C1 segment of cervical spinal cord (tissue), 14 donors: ENCODE measurements around the gene TMEM184A.
A peak's percentile ranks its signal among the peaks of the same experiment; 100 is the strongest.

Source experiments
- DNase-seq, 14 donors: peaks; one replicate each; lab custom pipeline; 2025; lab: John Stamatoyannopoulos, UW

TMEM184A gene

DNA sequence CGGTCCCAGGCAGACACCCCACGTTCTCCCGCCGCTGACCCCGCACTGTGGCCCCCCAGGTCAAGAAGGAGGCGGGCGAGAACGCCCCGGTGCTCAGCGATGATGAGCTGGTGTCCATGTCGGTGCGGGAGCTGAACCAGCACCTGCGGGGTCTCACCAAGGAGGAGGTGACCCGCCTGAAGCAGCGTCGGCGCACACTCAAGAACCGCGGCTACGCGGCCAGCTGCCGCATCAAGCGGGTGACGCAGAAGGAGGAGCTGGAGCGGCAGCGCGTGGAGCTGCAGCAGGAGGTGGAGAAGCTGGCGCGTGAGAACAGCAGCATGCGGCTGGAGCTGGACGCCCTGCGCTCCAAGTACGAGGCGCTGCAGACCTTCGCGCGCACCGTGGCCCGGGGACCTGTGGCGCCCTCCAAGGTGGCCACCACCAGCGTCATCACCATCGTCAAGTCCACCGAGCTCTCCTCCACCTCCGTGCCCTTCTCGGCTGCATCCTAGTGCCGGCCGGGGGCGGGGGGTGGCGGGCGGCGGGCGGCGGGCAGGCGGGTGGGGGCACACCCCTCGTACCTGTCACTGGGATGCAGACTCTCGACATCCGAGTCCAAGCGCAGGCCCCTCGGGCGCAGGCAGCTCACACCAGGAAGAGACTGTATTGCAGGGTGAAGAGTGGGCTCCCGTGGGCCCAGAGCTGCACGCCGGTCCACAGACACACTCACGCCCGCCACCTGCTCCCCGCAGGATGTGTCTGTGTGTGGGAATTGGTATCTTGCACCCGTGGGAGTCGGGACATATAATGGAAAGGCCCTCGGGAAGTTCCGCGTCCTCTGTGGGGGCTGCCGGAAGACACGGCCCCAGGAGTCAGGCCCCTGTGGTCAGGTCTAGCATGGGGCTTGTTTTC is 15.9 kb downstream of the TMEM184A start:
- no peak for DNase-seq

DNA sequence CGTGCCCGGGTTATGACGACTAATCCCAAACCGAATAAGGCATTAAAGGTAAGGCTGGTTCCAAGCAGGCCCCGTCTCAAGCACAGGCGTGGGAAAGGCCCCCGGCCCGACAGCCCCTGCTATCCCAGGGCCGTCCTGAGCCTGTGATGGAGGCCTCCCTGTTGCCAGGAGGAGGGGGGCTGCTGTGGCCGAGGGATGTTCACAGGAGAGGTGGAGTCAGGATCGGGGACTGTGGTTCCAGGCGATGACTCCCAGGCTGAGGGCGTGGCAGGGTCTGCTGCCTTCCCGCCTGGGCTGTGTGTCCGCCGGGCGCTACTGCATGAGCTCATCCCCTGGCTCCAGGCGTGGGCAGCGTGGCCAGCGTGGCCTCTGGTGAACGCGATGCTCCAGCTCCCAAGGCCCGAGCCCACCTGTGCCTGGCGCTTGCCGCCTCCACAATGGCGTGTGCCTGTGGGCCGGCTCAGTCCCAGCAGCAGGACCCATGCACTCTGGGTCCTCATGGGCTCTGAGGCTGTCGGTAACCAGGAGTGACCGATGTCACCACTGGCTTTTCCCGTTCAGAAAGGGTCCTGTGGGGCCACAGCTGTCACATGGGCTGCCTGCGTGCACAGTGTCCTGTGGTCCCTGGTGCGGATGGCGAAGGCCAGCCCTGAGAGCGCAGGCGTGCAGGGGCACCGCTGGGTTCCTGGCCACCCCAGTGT is 16.7 kb downstream of the TMEM184A start:
- no peak for DNase-seq

DNA sequence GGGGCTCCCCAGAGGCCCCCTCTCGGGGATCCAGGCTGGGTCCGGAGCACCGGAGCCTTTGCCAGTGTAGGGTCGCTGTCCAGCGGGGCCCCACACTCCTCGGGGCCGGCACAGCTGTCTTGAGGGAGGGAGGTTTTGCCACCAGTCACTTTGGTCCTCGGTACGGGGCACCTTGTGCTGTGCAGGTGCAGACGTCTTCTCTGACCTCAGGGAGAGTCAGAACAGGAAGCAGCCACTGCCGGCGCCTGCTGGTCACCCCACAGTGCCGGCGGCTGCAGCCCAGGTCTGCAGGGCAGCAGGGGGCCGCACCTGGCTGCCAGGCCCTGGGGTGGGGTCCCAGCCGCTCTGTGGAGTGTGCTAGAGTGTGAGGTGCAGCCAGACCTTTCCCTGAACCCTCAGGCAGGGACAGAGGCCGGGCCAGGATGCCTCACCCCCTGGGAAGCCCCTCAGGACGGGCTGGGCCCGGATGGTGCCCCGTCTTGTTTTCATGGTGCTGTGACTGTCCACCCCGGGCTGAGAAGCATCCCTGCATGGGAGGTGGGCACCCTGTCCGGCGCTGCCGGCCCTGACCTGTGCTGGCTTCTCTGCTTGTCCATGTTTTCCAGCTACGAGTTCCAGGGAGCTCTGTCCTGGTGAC is 17.3 kb downstream of the TMEM184A start:
- no peak for DNase-seq

DNA sequence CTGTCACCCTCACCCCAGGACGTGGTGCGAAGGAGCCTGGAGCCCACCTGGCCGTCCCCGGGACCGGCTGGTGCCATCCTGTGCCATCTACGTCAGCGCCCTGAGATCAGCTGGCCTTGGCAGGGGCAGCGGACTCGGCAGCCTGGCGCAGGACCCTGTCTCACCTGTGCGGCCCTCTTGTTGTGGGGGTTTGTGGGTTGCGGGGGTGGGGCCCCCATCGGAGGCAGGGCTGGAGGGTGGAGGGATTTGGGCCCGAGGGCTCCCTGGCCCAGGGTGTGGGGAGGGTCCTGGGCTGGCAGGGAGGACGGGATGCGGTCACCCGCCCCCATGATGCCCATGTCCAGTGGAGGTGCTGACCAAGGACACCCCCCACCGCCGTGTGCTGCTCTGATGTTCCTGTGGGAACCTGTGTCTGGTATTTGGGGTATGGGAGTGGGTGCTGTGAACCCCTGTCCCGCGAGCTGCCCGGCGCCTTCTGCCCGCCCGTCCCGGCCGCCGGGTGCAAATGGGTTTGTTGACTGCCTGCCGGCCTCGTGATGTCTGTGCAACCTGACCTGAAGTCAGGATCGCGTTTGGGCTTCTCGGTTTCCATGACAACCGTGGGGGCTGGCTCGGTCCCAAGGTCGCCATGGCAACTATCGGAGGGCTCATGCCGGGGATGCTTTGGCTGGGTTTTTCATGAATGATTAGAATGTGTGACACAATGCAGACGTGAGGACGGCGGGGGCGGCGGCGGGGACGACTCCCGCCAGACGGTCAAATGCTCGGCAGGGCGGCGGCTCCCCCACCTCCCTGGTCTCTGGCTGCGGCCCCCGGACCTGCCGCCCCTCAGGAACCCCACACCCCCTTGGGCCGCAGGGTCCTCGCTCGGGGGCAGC is 18.2 kb downstream of the TMEM184A start:
- DNase-seq, result peak in 10 of 14 donors; percentile 6 to 87 (median 20)

DNA sequence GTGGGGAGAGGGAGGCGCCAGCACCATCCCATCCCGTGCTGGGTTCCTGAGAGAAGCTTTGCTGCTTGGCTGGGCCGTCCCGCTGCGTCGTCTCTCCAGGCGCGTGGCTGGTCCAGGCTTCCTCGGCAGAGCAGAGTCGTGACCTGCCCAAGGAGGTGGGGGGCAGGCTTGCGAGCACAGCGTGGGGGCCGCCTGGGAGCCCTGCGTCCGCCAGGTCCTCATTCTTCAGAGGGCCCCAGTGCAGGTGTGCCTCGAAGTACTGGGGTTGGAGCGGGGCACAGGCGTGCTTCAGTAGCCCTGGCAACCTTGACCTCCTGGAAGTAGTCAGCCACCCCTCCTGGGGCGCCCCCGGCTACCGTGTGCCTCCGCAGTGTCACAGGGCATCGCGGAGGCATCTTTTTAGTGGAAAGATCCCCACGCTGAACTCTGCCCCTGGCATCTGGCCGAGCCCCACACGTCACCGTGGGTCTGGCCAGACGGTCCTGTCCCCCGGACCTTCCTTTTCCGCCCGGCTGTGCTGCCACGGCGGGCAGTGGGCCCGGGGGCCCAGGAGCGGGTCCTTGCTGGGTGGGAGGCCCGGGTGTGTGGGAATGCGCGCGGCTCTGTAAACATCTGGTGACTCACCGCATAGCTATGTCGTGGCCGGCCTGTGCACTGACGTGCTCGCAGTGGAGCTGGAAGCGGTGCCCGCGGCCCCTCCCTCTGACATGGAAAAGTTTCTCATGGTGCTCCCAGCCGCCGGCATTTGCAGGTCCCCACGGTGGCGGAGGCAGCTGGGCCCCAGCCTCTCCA is 19.1 kb downstream of the TMEM184A start:
- peak in 7 of 14 donors; percentile 13 to 75 (median 31) for DNase-seq

DNA sequence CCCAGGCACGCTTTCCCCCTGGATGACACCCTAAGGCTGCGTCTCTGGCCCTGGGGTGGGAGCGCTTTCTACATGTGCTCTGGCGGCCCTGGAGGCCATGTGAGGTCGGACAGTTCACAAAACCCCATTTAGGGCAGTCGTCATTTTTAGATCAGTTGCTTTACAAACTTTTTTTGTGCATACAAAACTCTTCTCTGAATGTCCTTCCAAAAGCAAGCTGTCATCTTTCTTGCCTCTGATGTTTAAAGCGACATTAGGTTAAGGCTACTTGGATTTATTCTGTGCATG is 19.6 kb downstream of the TMEM184A start:
- no peak for DNase-seq

DNA sequence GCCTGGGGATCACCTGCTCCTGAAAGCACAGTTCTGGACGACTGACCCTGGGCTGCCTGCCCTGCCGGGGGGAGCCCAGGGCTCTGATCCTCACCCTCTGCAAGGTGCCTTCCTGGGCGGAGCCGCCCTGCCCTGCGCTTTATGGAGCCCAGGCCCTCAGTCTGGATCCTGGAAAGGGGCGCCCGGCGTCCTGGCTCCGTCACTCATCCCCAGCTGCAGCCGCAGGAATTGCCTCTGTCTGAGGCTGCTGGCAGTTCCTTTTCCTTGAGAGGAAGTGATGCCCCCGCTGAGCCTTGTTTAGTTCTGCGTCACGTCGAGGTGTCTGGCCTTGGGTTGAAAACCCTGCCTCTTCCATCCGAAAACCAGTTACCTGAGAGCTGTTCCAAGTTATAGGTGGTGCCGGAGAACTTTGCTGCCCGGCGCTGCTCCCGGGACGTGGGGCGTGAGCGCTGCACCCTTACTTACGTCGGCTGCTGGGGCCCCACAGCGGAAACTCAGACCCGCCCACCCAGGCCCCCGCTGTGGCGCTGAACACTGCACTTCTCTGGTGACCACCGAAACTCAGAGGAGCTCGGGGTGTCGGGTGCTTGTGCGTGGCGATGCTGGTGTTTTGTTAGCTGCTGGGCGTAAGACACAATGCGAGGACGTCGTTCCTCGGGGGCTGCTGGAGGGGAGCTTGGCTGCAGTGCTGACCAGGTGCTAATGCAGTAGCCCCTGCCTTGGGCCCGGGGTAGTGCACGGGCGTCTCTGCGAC is 20.1 kb downstream of the TMEM184A start:
- no peak for DNase-seq

DNA sequence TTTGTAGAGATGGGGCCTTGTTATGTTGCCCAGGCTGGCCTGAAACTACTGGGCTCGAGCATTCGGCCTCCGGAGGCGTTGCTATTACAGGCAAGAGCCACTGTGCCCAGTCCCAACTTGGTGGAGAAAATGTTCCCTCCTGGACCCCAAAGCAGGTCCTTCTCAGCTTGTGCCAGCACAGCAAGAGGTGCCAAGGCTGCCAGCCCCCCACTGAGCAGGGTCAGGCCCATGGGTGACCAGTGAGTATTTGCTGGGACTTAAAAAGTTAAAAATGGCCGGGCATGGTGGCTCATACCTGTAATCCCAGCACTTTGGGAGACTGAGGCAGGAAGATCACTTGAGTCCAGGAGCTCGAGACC is 20.9 kb downstream of the TMEM184A start:
- DNase-seq, result no peak

DNA sequence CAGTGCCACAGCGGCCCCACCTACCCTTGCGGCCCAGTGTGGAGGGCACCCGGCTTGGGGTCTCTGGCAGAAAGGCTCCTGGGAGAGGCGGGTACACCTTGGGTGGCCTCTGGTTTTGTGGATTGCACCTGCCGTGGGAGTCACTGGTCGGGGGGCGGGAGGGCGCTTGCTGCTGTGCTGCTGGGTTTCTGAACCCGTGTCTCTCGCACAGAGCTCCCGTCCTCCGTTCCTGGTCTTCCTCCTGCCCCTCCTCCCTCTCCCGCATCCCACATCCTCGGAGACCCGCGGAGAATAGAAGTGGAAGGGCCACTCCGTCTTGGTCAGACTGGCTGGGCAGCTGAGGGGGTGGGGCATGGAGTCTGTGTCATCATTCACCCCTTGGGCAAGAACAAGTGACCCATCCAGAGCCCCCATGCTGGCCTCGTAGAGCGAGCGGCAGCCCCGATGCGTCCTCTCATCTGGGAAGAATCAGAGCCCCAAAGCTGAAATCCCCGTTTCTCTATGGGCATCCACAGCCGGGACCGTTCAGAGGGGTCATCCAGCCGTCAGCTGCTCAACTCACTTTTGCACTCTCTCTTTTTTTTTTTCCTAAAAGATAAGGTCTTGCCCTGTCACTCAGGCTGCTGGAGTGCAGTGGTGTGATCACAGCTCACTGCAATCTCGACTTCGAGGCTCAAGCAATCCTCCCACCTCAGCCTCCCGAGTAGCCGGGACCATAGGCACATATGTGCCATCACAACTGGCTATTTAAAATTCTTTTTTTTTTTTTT is 21.5 kb downstream of the TMEM184A start:
- peak in 1 of 14 donors; percentile 9 for DNase-seq

DNA sequence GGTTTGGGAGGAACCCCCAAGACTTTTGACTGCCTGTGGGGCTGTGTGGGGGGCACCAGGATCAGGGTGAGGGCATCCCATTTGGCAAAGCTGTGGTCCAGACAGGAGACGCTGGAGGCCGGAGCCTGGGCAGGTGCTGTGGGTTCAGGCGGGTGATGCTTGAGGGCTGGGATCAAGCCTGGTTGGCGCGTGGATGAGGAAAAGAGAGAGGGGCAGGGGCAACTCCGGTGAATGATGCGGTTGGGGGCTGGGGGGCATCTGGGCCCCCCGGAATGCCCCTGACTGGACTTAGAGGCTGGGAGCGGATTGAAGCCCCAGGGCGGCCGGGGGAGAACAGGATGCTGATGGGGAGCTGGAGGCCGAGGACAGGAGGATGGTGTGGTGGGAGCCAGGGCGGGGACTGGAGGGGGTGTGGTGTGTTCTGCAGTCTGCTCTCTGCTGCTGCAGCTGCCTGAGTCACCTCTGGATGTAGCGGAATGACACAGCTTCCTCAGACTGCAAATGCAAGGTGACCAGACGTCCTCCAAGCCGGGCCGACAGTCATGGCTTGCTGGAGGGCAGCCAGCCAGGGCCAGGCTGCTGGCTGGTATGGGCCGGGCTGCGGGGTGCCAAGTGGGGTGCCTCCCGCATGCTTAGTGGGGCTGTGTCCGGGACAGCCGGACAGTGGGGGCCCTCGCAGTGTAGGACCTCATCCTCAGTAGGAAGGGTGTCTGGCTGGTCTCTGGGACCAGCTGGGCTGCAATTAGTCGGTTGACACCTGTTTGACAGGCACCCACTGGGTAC is 22.3 kb downstream of the TMEM184A start:
- DNase-seq, result no peak

DNA sequence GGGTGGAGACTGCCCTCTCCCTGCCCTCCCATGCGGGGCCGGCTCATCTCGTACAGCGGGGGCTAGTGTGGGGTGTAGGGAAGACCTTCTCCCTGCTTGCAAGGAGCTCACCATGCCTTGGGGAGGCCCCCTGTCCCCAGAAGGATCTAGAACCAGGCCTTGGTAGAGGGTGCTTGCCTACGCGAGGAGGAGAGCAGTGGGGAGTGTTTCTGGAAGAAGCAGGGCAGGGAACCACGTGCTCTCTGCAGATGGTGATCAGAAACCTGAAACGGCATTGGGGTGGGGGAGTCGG is 22.8 kb downstream of the TMEM184A start:
- DNase-seq, result no peak

DNA sequence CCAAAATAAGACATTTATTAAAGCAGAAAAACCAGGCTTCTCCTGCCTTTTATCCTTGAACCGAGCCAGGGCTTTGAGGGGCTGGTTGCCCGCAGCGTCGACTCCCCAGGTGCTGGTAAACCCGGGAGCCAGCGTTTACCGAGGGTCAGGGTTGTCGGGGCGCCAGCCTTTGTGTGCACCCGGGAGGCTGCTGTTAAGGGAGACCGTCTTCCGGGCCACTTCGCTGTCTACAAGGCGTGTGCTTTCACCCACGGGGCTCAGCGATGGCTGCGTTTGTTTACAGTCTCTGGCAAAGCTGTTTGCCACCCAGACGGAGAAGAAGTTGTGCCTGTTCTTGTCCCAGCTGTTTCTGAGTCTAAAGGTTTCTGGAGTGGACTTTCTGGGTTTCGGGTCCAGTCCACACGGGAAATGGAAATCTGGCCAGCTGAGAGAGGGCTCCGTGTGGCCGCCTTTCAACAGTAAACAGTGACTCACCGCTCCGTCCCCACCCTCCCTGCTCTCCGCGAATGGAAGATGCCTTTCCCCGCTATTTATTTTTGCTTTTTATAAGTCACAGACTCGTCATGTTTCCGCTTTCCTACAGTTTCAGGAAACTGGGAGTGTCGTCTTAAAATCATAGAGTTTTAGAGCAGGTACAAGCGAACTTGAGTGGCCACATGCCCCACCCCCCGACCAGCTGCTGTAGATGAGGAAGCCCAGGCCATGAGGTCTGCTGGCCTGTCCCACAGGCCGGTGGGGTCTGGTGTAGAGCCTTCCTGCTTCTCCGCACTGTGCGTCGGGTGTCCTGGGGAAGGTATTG is 23.4 kb downstream of the TMEM184A start:
- DNase-seq, result peak in 9 of 14 donors; percentile 25 to 76 (median 51)

DNA sequence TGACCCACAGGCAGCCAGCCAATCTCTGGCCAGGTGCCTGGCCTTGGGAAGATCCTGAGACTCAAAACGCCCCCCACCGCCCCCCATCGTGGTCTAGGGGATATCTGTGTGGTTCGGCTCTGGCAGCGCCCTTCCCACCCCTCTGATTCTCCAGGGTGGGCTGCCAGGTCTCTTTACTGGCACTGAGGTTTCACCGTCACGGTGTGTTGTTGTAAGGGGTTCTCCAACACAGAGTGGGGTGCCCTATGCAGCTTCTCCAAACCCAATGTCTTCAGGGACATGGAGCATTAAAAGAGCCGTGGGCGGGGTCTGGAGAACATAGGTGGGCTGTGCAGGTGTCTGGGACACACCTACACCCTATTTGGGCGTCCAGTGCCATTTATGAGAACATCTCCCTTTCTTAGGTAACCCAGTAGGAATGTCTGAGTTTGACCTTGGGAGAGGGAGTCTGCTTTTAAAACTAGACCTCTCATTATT is 24.0 kb downstream of the TMEM184A start:
- DNase-seq, result no peak

DNA sequence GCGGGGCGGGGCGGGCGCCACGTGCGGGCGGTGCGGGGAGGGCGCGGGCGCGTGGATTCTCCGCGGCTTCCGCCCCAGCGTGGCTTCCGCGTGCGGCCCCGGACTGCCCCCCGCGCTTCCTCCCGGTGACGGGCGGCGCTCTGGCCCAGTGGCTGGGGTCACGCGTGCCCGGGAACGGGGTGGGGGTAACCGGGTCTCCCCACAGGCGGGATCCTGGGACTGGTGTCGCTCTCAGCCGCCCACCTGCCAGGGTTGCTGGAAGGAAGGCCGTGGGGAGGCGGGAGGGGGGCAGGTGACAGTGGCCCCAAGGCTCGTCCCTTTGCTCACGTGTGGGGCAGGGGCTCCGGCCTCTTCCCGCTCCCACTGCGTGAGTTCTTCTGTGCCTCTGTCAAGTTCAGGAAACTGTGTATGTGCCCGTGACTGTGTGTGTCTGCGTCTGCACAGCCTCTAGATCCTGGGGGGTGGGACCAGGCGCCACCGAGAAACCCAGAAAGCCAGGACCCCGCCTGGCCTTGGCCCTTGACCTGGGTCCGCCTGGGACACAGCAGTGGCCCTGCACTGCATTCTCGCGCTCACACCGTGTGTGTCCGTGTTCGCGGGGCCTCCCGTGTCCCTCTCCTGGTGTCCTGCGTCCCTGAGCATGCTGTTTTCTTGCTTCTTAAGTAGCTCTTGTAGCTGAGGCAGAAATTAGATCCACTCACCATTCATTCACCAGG is 24.6 kb downstream of the TMEM184A start:
- DNase-seq, result peak in 7 of 14 donors; percentile 19 to 42 (median 30)

DNA sequence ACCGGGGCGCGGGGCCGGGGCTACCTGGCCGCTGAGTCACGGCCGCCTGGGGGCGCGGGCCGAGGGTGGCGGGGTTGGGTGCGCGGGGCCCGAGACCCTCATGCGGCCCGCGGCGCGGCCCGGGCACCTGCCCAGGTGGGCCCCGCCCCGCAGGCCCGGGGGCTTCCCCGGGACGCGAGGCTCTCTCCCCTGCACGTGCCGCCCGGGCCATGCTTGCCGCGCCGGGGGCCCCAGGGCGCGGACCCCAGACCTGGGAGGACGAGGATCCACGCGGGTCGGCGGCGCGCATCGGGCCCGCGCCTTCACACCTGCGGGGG is 25.1 kb downstream of the TMEM184A start:
- DNase-seq, result no peak

DNA sequence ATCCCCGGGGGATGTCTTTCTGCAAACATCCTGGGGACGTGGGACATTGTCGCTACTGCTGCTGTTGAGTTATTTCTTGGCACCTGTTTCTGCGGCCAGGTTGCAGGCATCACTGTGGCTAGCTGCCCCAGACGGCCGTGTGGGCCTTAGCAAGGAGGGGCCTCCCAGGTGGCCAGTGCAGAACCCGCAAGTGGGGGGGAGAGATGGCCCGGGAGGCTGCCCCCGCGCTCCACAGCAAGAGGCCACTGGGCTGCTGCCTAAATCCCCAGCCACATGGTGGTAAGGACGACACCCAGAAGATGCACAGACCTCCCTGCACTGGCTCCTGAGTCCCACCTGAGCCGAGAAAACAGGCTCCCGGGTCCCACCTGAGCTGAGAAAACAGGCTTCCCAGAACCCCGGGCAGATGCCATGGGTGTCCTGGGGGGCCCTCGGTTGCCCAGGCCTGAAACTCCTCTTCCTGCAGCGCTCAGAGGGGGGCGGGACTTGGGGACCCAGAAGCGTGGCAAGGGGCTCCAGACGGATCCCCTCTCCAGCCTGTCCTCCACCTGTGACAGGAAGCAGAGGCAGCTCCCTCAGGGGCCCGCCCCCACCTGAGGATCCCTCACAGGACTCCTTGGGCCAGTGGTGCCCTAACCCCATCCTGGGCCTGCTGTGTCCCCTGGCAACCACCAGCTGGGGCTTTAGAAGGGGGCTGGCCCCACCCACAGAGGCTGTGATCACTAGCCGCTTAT is 26.5 kb downstream of the TMEM184A start:
- no peak for DNase-seq
